HG03135 (cell line): ENCODE data around the gene FNDC3B.
"Not testable (repeated sequence)": the region's sequence is repeated elsewhere in the genome, so short reads cannot be mapped to it uniquely, and the experiment has no call there.

Experiments
- ATAC-seq: cut with Tn5 transposase; IDR thresholded peaks from one replicate; pipeline ENCODE4 v1.9.1; 2021; ENCODE audit warnings: mild to moderate bottlenecking, moderate library complexity; ENCODE audit not compliant: unreplicated experiment

Gene FNDC3B

GRCh38 chr3:172228036-172228415, 188.6 kb downstream of the FNDC3B start:
- no peak for ATAC-seq

GRCh38 chr3:172229462-172229861, 190.1 kb downstream of the FNDC3B start:
- no peak for ATAC-seq

GRCh38 chr3:172231318-172231901, 192.0 kb downstream of the FNDC3B start:
- no peak for ATAC-seq

GRCh38 chr3:172232579-172233212, 193.3 kb downstream of the FNDC3B start:
- ATAC-seq: no peak

GRCh38 chr3:172233474-172234277, 194.3 kb downstream of the FNDC3B start:
- no peak for ATAC-seq

GRCh38 chr3:172235698-172236097, 196.3 kb downstream of the FNDC3B start:
- ATAC-seq: no peak

GRCh38 chr3:172236771-172237742, 197.7 kb downstream of the FNDC3B start:
- no peak for ATAC-seq

- ATAC-seq: no peak
These were observed 198.8 kb downstream of the FNDC3B start for GRCh38 chr3:172238188-172238587.

GRCh38 chr3:172239218-172239790, 199.9 kb downstream of the FNDC3B start:
- ATAC-seq: no peak

GRCh38 chr3:172241405-172241804, 202.0 kb downstream of the FNDC3B start:
- no peak for ATAC-seq

- not testable (repeated sequence) for ATAC-seq
These were observed 203.1 kb downstream of the FNDC3B start for GRCh38 chr3:172242471-172242870.

- ATAC-seq: not testable (repeated sequence)
These were observed 204.0 kb downstream of the FNDC3B start for GRCh38 chr3:172243376-172243775.

GRCh38 chr3:172244011-172244410, 204.6 kb downstream of the FNDC3B start:
- ATAC-seq: no peak

GRCh38 chr3:172245241-172245640, 205.9 kb downstream of the FNDC3B start:
- ATAC-seq: no peak

- no peak for ATAC-seq
These were observed 206.9 kb downstream of the FNDC3B start for GRCh38 chr3:172246107-172246844.

- no peak for ATAC-seq
These were observed 208.3 kb downstream of the FNDC3B start for GRCh38 chr3:172247525-172248274.

GRCh38 chr3:172249039-172249438, 209.7 kb downstream of the FNDC3B start:
- no peak for ATAC-seq

GRCh38 chr3:172251211-172251610, 211.8 kb downstream of the FNDC3B start:
- no peak for ATAC-seq

GRCh38 chr3:172253200-172253599, 213.8 kb downstream of the FNDC3B start:
- ATAC-seq: no peak
